GM19351 (cell line): ENCODE results near the gene TMEM63C.

Experiments used
- ATAC-seq: cut with Tn5 transposase; IDR thresholded peaks from one replicate; pipeline ENCODE4 v1.9.1; 2021; ENCODE audit warnings: mild to moderate bottlenecking, moderate library complexity; ENCODE audit not compliant: unreplicated experiment

Gene TMEM63C

DNA sequence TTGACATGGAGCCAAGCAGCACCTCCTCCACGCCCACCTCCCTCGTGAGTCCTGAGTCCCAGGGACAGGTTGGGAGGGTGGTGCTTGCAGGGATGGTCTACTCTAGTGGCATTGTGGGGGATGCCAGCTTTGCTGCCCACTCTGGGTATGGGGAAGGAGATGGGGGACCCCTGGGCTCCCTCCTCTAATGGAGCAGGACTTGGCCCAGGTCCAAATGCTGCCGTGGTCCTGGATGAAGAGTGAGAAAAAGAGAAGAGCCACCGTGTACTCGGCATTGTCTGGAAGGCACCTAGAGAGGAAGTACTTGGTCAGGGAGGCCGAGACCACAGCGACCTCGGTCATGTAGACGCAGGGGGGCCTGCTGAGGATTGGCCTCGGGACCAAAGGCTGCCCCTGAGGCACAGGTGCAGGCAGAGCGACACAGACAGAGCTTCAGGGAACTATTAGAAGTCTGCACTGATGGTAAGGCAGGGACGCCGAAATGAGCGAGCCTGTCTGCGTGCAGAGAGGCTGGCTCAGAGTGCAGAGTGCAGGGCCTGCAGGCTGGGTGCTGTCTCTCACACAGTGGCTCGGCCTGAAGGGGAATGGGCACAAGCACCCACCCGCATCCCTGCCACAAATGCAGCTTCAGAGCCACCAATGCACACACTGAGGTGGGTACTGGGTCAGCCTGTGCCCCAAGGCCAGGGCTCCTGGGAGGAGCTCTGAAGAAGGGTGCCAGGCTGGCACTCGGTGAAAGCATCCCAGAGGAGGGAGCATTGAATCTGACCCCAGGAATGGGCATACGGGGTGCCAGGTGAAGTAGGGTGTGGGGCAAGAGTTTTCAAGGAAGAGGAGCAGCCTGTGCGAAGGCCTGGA, 72.0 kb downstream of the TMEM63C start:
- ATAC-seq, result no peak

DNA sequence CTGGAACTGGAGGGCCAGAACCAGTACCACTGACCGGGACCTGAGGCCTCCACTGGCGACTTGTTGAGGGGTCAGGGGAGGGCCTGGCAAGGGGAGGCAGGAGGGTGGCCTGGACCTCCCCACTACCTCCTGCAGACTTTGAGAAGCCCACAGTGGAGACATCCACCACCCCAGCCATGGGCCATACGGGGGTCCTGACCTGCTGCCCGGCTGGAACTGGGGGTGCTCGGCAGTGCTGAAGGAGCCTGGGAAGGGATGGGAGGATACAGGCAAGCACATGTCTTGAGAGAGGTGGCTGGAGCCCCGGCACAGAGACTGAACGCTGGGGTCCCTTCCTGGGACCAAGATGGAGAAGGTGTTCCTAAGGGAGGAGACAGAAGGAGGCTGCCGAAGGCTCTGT, 75.1 kb downstream of the TMEM63C start:
- no peak for ATAC-seq

- ATAC-seq, result no peak
Measured at GRCh38 chr14:77257700-77258099, 76.1 kb downstream of the TMEM63C start.

- no peak for ATAC-seq
Measured at GRCh38 chr14:77258566-77258965, 77.0 kb downstream of the TMEM63C start.

GRCh38 chr14:77259025-77259715, 77.6 kb downstream of the TMEM63C start:
- ATAC-seq, result no peak

DNA sequence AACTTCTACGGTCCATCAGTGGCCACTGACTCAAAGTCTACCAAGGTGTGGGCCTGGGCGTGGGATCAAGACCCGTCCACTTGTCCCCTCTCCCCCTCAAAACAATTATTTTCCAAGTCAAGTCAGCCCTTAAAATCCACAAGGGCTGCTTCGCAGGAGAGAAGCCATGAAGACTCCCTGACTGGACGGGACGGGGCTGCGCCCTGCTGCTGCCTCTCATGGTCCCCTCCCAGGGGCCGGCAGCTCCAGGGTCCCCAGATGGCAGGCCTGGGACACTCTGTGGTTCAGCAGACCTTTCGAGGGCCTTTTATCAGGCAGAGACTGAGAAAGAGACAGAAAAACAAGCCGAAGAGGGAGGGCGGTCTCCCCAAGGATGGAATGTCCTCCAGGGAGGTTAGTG, 78.6 kb downstream of the TMEM63C start:
- no peak for ATAC-seq

DNA sequence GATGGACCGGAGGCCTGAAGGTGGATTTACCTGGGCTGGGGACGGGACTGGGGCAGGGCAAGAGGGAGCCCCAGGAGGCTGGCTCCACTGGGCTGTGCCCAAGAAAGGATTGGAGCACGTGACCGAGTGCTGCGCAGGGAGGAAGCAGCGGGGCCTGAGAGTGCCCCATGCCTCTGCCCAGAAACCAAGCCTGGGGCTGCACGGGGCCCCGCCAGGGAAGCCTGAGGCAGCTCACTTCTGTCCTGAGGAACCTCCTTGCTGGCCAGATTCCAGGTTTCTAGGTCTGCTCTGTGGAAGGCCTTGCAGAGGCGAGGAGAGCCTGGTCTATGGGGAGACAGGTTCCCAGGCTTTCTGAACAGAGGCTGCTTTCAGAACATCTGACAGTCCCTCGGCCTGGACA, 79.0 kb downstream of the TMEM63C start:
- no peak for ATAC-seq

- ATAC-seq, result no peak
Measured at GRCh38 chr14:77264466-77265186, 83.0 kb downstream of the TMEM63C start.

DNA sequence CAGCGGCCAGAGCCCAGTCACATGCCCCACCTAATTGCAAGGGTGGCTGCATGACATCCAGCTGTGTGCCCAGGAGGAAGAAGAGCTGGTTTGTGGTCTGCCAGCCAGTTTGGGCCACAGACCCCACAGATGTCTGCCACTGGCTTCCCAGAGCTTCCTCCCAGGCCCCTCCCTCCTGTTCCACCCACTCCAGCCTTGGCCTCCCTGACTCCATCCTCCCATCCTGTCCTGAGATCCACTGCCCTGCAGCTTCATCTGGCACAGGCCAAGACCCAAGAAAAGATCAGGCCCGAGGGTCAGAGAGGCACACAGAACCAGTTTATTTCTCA, 83.6 kb downstream of the TMEM63C start:
- no peak for ATAC-seq

DNA sequence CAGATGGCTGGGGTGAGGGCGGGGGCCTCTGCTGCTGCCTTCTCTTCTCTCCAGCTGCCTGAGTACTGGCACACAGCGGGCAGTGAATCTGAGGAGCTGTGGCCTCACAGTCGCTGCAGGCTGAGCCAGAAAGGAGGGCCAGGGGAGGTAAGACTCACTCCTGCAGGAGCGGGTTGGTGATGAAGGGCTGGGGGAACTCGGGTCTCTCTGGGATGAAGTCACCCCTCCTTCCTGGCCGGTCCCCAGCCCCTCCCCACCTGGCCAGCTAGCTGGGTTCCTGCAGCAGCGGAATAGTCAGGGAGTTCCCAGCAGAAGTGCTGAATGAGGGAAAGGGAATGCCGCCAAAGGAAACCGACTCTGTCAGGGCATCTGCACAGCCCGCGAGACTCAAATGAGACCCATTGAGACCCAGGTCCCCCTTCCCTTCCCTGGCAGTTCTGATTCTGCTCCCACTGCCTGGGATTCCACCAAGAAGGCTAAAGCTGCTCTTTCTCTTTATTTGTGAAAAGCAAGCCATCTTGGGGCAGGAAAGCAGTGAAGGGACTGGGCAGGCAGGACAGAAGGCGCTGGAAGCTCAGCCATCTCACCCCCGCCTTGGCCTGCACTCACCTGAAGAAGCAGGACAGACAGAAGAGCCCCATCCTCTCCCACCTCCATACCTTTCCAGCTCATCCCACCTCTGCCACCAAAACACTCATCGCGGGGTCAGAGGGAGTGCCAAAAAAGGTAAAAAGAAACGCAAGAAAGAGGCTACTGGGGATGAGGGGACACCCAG, 84.2 kb downstream of the TMEM63C start:
- no peak for ATAC-seq

GRCh38 chr14:77266336-77266735, 84.7 kb downstream of the TMEM63C start:
- ATAC-seq, result no peak

DNA sequence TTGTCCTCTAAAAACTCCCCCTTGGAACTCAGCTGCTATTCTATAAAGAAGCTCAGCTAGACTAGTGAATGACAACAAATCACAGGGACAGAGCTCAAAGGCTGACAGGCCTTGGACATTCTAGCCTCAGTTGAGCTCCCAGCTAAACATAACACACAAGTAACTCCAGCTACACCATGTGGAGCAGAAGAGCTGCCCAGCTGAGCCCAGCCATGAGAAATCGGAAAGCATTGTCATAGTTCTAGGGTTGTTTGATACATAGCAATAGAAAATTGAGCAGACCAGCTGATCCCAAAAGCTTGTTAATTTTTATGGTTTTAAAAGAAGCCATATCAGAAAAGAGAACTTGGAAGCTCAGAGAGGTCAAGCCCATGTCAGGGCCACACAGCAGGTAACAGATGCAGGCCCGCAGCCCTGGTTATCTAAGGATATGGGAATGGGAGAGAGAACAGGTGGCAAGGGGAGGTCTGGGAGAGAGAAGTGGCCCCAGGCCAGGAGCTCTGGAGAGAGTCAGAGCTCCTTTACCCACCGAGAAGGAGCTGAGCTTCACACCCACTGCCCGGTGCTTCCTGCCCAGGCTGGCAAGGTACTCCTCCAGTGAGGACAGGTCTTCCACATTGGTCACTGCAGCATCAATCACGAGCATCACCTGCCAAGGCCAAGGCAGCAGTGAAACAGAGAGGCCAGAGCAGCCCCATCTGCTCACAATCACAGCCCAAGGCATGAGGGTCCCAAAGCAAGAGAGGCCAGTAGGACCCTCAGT, 86.5 kb downstream of the TMEM63C start:
- ATAC-seq, result no peak

- ATAC-seq, result no peak
Measured at GRCh38 chr14:77268989-77269600, 87.5 kb downstream of the TMEM63C start.

GRCh38 chr14:77270361-77271112, 88.9 kb downstream of the TMEM63C start:
- no peak for ATAC-seq

DNA sequence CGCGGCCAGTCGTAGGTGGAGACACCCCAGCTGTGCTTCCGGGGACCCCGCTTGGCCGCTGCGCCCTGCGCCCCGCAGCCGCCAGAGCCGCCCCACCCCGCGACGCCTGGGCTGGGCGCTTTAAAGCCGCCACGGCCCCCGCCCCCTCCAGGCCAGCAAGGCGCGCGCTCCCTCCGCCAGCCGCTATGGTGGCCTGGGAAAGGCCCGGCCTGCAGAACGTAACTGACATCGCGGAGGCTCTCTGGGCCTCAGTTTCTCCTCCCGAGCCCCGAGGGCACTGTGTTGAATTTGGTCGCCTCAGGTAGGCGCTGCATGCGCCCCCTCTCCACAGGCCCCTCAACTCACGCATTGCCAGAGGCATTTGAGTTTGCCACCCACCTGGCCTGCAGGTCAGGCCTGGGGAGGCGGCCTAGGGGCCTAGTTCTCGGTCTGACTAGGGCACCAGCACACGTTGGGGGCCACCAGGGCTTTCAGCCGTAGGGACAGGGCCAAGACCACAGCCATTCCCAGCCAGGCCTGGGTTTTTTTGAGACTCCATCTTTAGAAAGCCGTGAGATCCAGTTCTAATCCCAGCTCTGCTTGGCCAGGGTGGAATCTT, 89.6 kb downstream of the TMEM63C start, which contains the start of gene NGB:
TSS of gene NGB (minus strand) at position 94 of the 598 bp plus-strand sequence. CDS start 269 bp downstream, outside the sequence.
- no peak for ATAC-seq

DNA sequence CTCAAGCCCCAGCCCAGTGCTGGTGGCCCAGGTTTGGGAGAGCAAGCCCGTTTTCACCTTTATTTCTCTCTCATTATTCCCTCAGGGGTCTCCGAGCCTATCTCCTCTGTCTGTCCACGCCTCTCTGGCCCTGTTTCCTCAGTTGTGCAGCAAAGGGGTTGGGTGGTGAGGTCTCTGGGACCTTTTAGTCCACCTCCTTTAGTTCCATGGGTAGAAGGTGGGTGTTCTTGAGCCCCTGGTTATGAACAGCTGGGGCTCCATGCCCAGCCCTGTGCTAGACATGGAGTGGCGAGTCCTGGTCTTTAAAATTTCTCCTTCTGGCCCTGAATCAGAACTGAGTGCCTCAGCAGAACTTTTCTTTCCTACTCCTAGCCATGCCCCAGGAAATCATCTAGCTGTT, 90.7 kb downstream of the TMEM63C start:
- ATAC-seq, result no peak

GRCh38 chr14:77273796-77274195, 92.2 kb downstream of the TMEM63C start:
- ATAC-seq, result no peak

GRCh38 chr14:77275041-77275580, 93.5 kb downstream of the TMEM63C start:
- ATAC-seq, result no peak
